CD4-positive, alpha-beta T cell (primary cell): ENCODE results near the gene SH3BGRL2. TPM values are rescaled to one million over a fixed set of nuclear protein-coding genes. Genes with fewer than 3 reads are reported as not detected.

ENCODE experiments used
- ATAC-seq: fragments of 200-7000 bp; cut with Tn5 transposase; one replicate; pipeline ENCODE4 v1.10.0; 2022; ENCODE audit warnings: mild to moderate bottlenecking; ENCODE audit not compliant: poor library complexity
- CTCF ChIA-PET: fragments of 350-600 bp; sonication (Branson Sonifier 250); formaldehyde crosslinking; loops from one replicate; lab custom pipeline; 2021; ENCODE audit warnings: antibody characterized with exemption, inconsistent platforms; lab: Charles Lee
- POLR2A ChIA-PET: fragments of 350-600 bp; sonication (Branson Sonifier 250); formaldehyde crosslinking; loops from one replicate; lab custom pipeline; 2021; ENCODE audit warnings: antibody characterized with exemption, inconsistent platforms; lab: Charles Lee
- DNase-seq, 14 experiments: peaks; one replicate each; pipeline ENCODE4 v3.0.0-alpha.2; 2013 to 2020; ENCODE audit warnings: mixed read lengths in 2 of 14
- H3K27ac ChIP-seq, 2 donors: one replicate each; pipeline versions ENCODE4 v1.5.1 to v1.7.0; 2013; ENCODE audit warnings: low read length in 2 of 2, low read depth in 1 of 2, mild to moderate bottlenecking in 1 of 2
- H3K27me3 ChIP-seq, 2 experiments: 1 replicate in 1 of 2; 2 replicates in 1 of 2; pipeline versions ENCODE4 v1.6.1 to v1.7.0; 2013; ENCODE audit warnings: low read length in 2 of 2, control low read depth in 1 of 2, mild to moderate bottlenecking in 1 of 2, moderate library complexity in 1 of 2; ENCODE audit not compliant: insufficient read depth in 2 of 2, control insufficient read depth in 1 of 2
- H3K36me3 ChIP-seq: one replicate; pipeline ENCODE4 v1.6.1; 2013; ENCODE audit warnings: low read length, control low read depth; ENCODE audit not compliant: insufficient read depth
- H3K4me1 ChIP-seq: one replicate; pipeline ENCODE4 v1.6.1; 2013; ENCODE audit warnings: low read length, control low read depth; ENCODE audit not compliant: insufficient read depth
- H3K4me3 ChIP-seq: one replicate; pipeline ENCODE4 v1.5.1; 2013; ENCODE audit warnings: mild to moderate bottlenecking, low read length, moderate library complexity
- H3K9me3 ChIP-seq, 2 experiments: 1 replicate in 1 of 2; 2 replicates in 1 of 2; pipeline versions ENCODE4 v1.6.1 to v1.7.0; 2013; ENCODE audit warnings: low read length in 2 of 2, mild to moderate bottlenecking in 2 of 2, control low read depth in 1 of 2, moderate library complexity in 1 of 2; ENCODE audit not compliant: control insufficient read depth in 1 of 2, insufficient read depth in 1 of 2
- H3K27ac Mint-ChIP-seq: one replicate; pipeline ENCODE4 v1.8.0; 2020; ENCODE audit warnings: mixed read lengths
- H3K27me3 Mint-ChIP-seq: one replicate; pipeline ENCODE4 v1.8.0; 2021; ENCODE audit warnings: mixed read lengths
- H3K36me3 Mint-ChIP-seq: one replicate; pipeline ENCODE4 v1.8.0; 2021; ENCODE audit warnings: low read depth, mixed read lengths
- H3K4me1 Mint-ChIP-seq: one replicate; pipeline ENCODE4 v1.8.0; 2021; ENCODE audit warnings: low read depth, mixed read lengths
- H3K4me3 Mint-ChIP-seq: one replicate; pipeline ENCODE4 v1.8.0; 2020; ENCODE audit warnings: mild to moderate bottlenecking, mixed read lengths
- H3K9me3 Mint-ChIP-seq: one replicate; pipeline ENCODE4 v1.8.0; 2020; ENCODE audit warnings: mixed read lengths
- CTCF ChIP-seq: fragments of 200-600 bp; IDR thresholded peaks from one replicate; pipeline ENCODE4 v1.8.0; 2022; ENCODE audit warnings: antibody characterized with exemption, mild to moderate bottlenecking
- intact Hi-C, 2 experiments: fragments of 100-400 bp; cut with DNase I in 1 of 2; cut with micrococcal nuclease in 1 of 2; formaldehyde crosslinking; loops; one replicate each; pipeline versions ENCODE4 v1.15.1 to v1.9.0; 2023 to 2025; cut with DNase I, micrococcal nuclease
- total RNA-seq, 174 experiments: library from RNA in 2 of 174; stranded (reverse) in 2 of 174; gene quantifications; one replicate each; pipeline ENCODE4 v1.2.3 and lab custom pipeline; 2021 to 2026

SH3BGRL2 gene
- total RNA-seq, 2 experiments from 2014 or later, result 0.25 to 0.38 TPM

- intact Hi-C loops, result no loop called here
- ATAC-seq, result no peak
- Histone ChIP-seq H3K4me1 (no peaks in the 10 kb centered on the region), H3K27ac (no peak overlapping the region), H3K9me3 (no peaks in the 10 kb centered on the region), H3K36me3 (no peaks in the 10 kb centered on the region), H3K27me3 (no peaks in the 10 kb centered on the region), H3K4me3 (no peak overlapping the region)
- Mint-ChIP-seq H3K4me3 (no peak overlapping the region), H3K27me3 (peaks cover 5% of the 10 kb centered on the region), H3K4me1 (no peaks in the 10 kb centered on the region), H3K27ac (no peak overlapping the region), H3K9me3 (no peaks in the 10 kb centered on the region), H3K36me3 (no peaks in the 10 kb centered on the region)
- no peak for TF ChIP-seq CTCF
- ChIA-PET CTCF (interaction anchor here (1.1 kb wide), 1 partner anchor 65 kb away, joined by 3 read pairs; no protein-coding TSS in a partner anchor), POLR2A (no interaction called here)
- no peak for DNase-seq
These were observed 41.4 kb upstream of the SH3BGRL2 start for GRCh38 chr6:79589701-79590100.

DNA sequence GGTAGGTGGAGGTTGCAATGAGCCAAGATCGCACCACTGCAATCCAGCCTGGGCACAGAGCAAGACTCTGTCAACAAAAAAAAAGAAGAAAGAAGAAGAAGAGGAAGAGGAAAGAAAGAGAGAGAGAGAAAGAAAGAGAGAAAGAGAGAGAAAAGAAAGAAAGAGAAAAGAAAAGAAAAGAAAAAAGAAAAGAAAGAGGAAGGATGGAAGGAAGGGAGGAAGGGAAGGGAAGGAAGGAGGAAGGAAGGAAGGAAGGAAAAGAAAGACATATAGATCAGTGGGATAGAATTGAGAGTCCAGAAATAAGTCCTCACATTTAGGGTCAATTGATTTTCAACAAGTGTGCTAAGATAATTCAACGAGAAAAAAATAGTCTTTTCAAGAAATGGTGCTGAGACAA is 34.0 kb upstream of the SH3BGRL2 start:
- Mint-ChIP-seq H3K4me3 (no peak overlapping the region), H3K36me3 (no peaks in the 10 kb centered on the region), H3K9me3 (no peaks in the 10 kb centered on the region), H3K27ac (no peak overlapping the region), H3K4me1 (no peaks in the 10 kb centered on the region), H3K27me3 (peaks cover 4% of the 10 kb centered on the region)
- intact Hi-C loops, result no loop called here
- DNase-seq, result no peak
- H3K27me3 ChIP-seq, result no peaks in the 10 kb centered on the region
- H3K9me3 ChIP-seq, result no peaks in the 10 kb centered on the region
- no peak for TF ChIP-seq CTCF
- POLR2A ChIA-PET, result no interaction called here
- no peak for ATAC-seq
- no peaks in the 10 kb centered on the region for H3K4me1 ChIP-seq
- H3K36me3 ChIP-seq, result no peaks in the 10 kb centered on the region
- CTCF ChIA-PET, result no interaction called here
- no peak overlapping the region for H3K27ac ChIP-seq
- no peak overlapping the region for H3K4me3 ChIP-seq

DNA sequence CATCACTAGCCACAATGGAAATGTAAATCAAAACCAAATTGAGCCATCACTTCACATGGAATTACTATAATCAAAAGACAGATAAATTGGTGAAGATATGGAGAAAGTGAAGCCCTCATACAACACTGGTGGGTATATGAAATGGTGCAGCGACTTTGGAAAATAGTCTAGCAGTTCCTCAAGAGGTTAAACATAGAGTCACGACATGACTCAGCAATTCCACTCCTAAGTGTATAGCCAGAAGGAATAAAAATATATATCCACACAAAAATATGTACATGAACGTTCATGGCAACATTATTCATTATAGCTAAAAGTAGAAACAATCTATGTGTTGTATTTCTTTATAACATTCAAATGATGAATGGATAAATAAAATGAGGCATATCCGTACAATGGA is 33.1 kb upstream of the SH3BGRL2 start:
- no peak overlapping the region for H3K27ac ChIP-seq
- no peak for TF ChIP-seq CTCF
- H3K27me3 ChIP-seq, result no peaks in the 10 kb centered on the region
- CTCF ChIA-PET, result no interaction called here
- Mint-ChIP-seq H3K27ac (no peak overlapping the region), H3K27me3 (no peaks in the 10 kb centered on the region), H3K4me3 (no peak overlapping the region), H3K4me1 (no peaks in the 10 kb centered on the region), H3K9me3 (no peaks in the 10 kb centered on the region), H3K36me3 (no peaks in the 10 kb centered on the region)
- H3K9me3 ChIP-seq, result no peaks in the 10 kb centered on the region
- ATAC-seq, result no peak
- no peak overlapping the region for H3K4me3 ChIP-seq
- H3K4me1 ChIP-seq, result no peaks in the 10 kb centered on the region
- POLR2A ChIA-PET, result no interaction called here
- no peak for DNase-seq
- intact Hi-C loops, result no loop called here
- H3K36me3 ChIP-seq, result no peaks in the 10 kb centered on the region
